WTC11 (cell line): ENCODE data around the gene FAM3D. TPM values are rescaled to one million over a fixed set of nuclear protein-coding genes. Genes with fewer than 3 reads are reported as not detected.

Source experiments
- ATAC-seq: fragments of 200-7000 bp; cut with Tn5 transposase; 2 replicates; pipeline ENCODE4 v1.10.0; 2021; ENCODE audit warnings: mild to moderate bottlenecking, moderate library complexity
- CTCF ChIA-PET: fragments of 300-600 bp; sonication (Branson Sonifier 250); formaldehyde crosslinking; loops from one replicate; lab custom pipeline; 2021; ENCODE audit warnings: antibody characterized with exemption; lab: Charles Lee
- POLR2A ChIA-PET: fragments of 350-600 bp; sonication (Branson Sonifier 250); formaldehyde crosslinking; loops from one replicate; lab custom pipeline; 2021; ENCODE audit warnings: antibody characterized with exemption; lab: Charles Lee
- DNase-seq: peaks from one replicate; pipeline ENCODE4 v3.0.0; 2021; ENCODE audit warnings: low spot score
- H3K27ac Mint-ChIP-seq: 2 replicates; pipeline ENCODE4 v1.8.0; 2021; ENCODE audit warnings: mixed read lengths
- H3K27me3 Mint-ChIP-seq: 2 replicates; pipeline ENCODE4 v1.8.0; 2021; ENCODE audit warnings: low read depth, mild to moderate bottlenecking, moderate library complexity, mixed read lengths
- H3K36me3 Mint-ChIP-seq: 2 replicates; pipeline ENCODE4 v1.8.0; 2021; ENCODE audit warnings: mixed read lengths
- H3K4me1 Mint-ChIP-seq: 2 replicates; pipeline ENCODE4 v1.8.0; 2022; ENCODE audit warnings: mixed read lengths
- H3K4me3 Mint-ChIP-seq: 2 replicates; pipeline ENCODE4 v1.8.0; 2021; ENCODE audit warnings: mild to moderate bottlenecking, moderate library complexity, mixed read lengths
- H3K9me3 Mint-ChIP-seq: 2 replicates; pipeline ENCODE4 v1.8.0; 2021; ENCODE audit warnings: mixed read lengths
- AFF4 ChIP-seq: sonication (generic); formaldehyde crosslinking; IDR thresholded peaks from 2 replicates; pipeline ENCODE4 v1.8.1; 2023; ENCODE audit warnings: mild to moderate bottlenecking, missing genetic modification reagents, borderline replicate concordance
- GRHL2 ChIP-seq: fragments of 250-450 bp; sonication (Bioruptor Pico); IDR thresholded peaks from 2 replicates; pipeline ENCODE4 v1.8.0; 2022; ENCODE audit warnings: mild to moderate bottlenecking, moderate library complexity; ENCODE audit not compliant: insufficient replicate concordance, severe bottlenecking
- KAT7 ChIP-seq: sonication (generic); formaldehyde crosslinking; IDR thresholded peaks from 2 replicates; pipeline ENCODE4 v1.8.1; 2023; ENCODE audit warnings: missing genetic modification reagents, mild to moderate bottlenecking, borderline replicate concordance
- MAX ChIP-seq: sonication (generic); formaldehyde crosslinking; IDR thresholded peaks from 2 replicates; pipeline ENCODE4 v1.8.0; 2022; ENCODE audit warnings: mild to moderate bottlenecking, missing genetic modification reagents
- NFE2L1 ChIP-seq: sonication (generic); formaldehyde crosslinking; IDR thresholded peaks from 2 replicates; pipeline ENCODE4 v1.8.1; 2023; ENCODE audit warnings: missing genetic modification reagents
- NR2C2 ChIP-seq: sonication (generic); formaldehyde crosslinking; IDR thresholded peaks from 2 replicates; pipeline ENCODE4 v1.8.0; 2022; ENCODE audit warnings: mild to moderate bottlenecking, missing genetic modification reagents
- PREB ChIP-seq: sonication (generic); formaldehyde crosslinking; IDR thresholded peaks from 2 replicates; pipeline ENCODE4 v1.8.1; 2022; ENCODE audit warnings: mild to moderate bottlenecking, missing genetic modification reagents, moderate library complexity, borderline replicate concordance
- SMAD4 ChIP-seq: sonication (generic); formaldehyde crosslinking; IDR thresholded peaks from 2 replicates; pipeline ENCODE4 v1.8.0; 2022; ENCODE audit warnings: mild to moderate bottlenecking, missing genetic modification reagents
- SOX15 ChIP-seq: fragments of 250-450 bp; sonication (Bioruptor Pico); IDR thresholded peaks from 2 replicates; pipeline ENCODE4 v1.9.0; 2021; ENCODE audit warnings: mild to moderate bottlenecking
- SP1 ChIP-seq: sonication (generic); formaldehyde crosslinking; conservative IDR thresholded peaks from 2 replicates; pipeline ENCODE4 v1.8.1; 2022; ENCODE audit warnings: missing genetic modification reagents
- STAT6 ChIP-seq: sonication (generic); formaldehyde crosslinking; conservative IDR thresholded peaks from 2 replicates; pipeline ENCODE4 v1.8.1; 2023; ENCODE audit warnings: mild to moderate bottlenecking, low read depth, missing genetic modification reagents, moderate library complexity
- ZNF232 ChIP-seq: sonication (generic); formaldehyde crosslinking; IDR thresholded peaks from 2 replicates; pipeline ENCODE4 v1.8.0; 2022; ENCODE audit warnings: mild to moderate bottlenecking, missing genetic modification reagents
- ZNF396 ChIP-seq: fragments of 250-450 bp; sonication (Bioruptor Pico); IDR thresholded peaks from 2 replicates; pipeline ENCODE4 v1.8.0; 2021; ENCODE audit warnings: mild to moderate bottlenecking, moderate library complexity, borderline replicate concordance
- ZNF423 ChIP-seq: fragments of 250-450 bp; sonication (Bioruptor Pico); IDR thresholded peaks from 2 replicates; pipeline ENCODE4 v2.1.2; 2022; ENCODE audit warnings: mild to moderate bottlenecking, moderate library complexity
- ZNF512 ChIP-seq: sonication (generic); formaldehyde crosslinking; IDR thresholded peaks from 2 replicates; pipeline ENCODE4 v1.8.1; 2022; ENCODE audit warnings: missing genetic modification reagents, borderline replicate concordance
- ZNF532 ChIP-seq: fragments of 250-450 bp; sonication (Bioruptor Pico); IDR thresholded peaks from 2 replicates; pipeline ENCODE4 v1.9.0; 2021; ENCODE audit warnings: mild to moderate bottlenecking, borderline replicate concordance
- ZNF671 ChIP-seq: fragments of 250-450 bp; sonication (Bioruptor Pico); IDR thresholded peaks from 2 replicates; pipeline ENCODE4 v1.8.0; 2021; ENCODE audit warnings: mild to moderate bottlenecking
- total RNA-seq: library from RNA; stranded (reverse); gene quantifications from 3 replicates; pipeline ENCODE4 v1.2.3, GENCODE V29; 2021

Gene FAM3D
- total RNA-seq, 1 experiment from 2014 or later, result 0.66 TPM

- no peak for TF ChIP-seq ZNF532 (CRISPR knock-in tag)
- TF ChIP-seq, all 79 proteins: peak for 0
Observed at GRCh38 chr3:58609990-58610389, 56.6 kb downstream of the FAM3D start (continued).

GRCh38 chr3:58608648-58609047 lies 57.9 kb downstream of the FAM3D start:
- no peak for TF ChIP-seq MAX
- TF ChIP-seq ZNF232 (CRISPR knock-in tag), result no peak
- peaks cover 2% of the 10 kb centered on the region; the same call in 1 of the 2 replicates for H3K27me3 Mint-ChIP-seq
- no peak overlapping the region for H3K27ac Mint-ChIP-seq
- ATAC-seq (no peak), DNase-seq (no peak)
- H3K36me3 Mint-ChIP-seq, result no peaks in the 10 kb centered on the region
- peaks cover 5% of the 10 kb centered on the region; the same call in 1 of the 2 replicates for H3K9me3 Mint-ChIP-seq
- CTCF ChIA-PET, result no interaction called here
- H3K4me1 Mint-ChIP-seq, result no peaks in the 10 kb centered on the region
- POLR2A ChIA-PET, result no interaction called here
- H3K4me3 Mint-ChIP-seq, result no peak overlapping the region

- DNase-seq (no peak), ATAC-seq (no peak)
Observed at GRCh38 chr3:58607816-58608215, 58.8 kb downstream of the FAM3D start.

More at GRCh38 chr3:58607816-58608215, 58.8 kb downstream of the FAM3D start:
- Mint-ChIP-seq H3K27ac (no peak overlapping the region), H3K9me3 (peaks cover 5% of the 10 kb centered on the region; the same call in 1 of the 2 replicates), H3K4me1 (no peaks in the 10 kb centered on the region), H3K4me3 (no peak overlapping the region), H3K36me3 (no peaks in the 10 kb centered on the region), H3K27me3 (peaks cover 2% of the 10 kb centered on the region; the same call in 1 of the 2 replicates)
- ChIA-PET POLR2A (no interaction called here), CTCF (interaction anchor here (1.0 kb wide), 1 partner anchor 22 kb away, joined by 4 read pairs; no protein-coding TSS in a partner anchor)
- TF ChIP-seq KAT7 (CRISPR knock-in tag), result no peak
- TF ChIP-seq ZNF396 (CRISPR knock-in tag), result no peak
- TF ChIP-seq SP1 (CRISPR knock-in tag), result no peak
- TF ChIP-seq AFF4 (CRISPR knock-in tag), result no peak
- no peak for TF ChIP-seq PREB (CRISPR knock-in tag)
- TF ChIP-seq NFE2L1 (CRISPR knock-in tag), result no peak
- TF ChIP-seq SOX15 (CRISPR knock-in tag), result no peak
- no peak for TF ChIP-seq SMAD4 (CRISPR knock-in tag)
- TF ChIP-seq ZNF671, result no peak
- TF ChIP-seq GRHL2 (CRISPR knock-in tag), result no peak
- no peak for TF ChIP-seq STAT6 (CRISPR knock-in tag)
- no peak for TF ChIP-seq ZNF512 (CRISPR knock-in tag)
- no peak for TF ChIP-seq ZNF423
- TF ChIP-seq NR2C2 (CRISPR knock-in tag), result no peak
- no peak for TF ChIP-seq ZNF232 (CRISPR knock-in tag)
